GM12801 (cell line): ENCODE results near the gene PLD1.

ENCODE experiments used
- CTCF ChIP-seq: IDR thresholded peaks from one replicate; pipeline ENCODE4 v1.5.1; 2011; ENCODE audit warnings: control low read depth; ENCODE audit not compliant: insufficient read length; ENCODE audit errors: extremely low read depth

PLD1 gene

GRCh38 chr3:171809861-171810628 is at the start of gene PLD1:
TSS of gene PLD1 (minus strand) at chr3:171810483. CDS start at chr3:171738051, 72,432 bp downstream.
- TF ChIP-seq CTCF: no peak

DNA sequence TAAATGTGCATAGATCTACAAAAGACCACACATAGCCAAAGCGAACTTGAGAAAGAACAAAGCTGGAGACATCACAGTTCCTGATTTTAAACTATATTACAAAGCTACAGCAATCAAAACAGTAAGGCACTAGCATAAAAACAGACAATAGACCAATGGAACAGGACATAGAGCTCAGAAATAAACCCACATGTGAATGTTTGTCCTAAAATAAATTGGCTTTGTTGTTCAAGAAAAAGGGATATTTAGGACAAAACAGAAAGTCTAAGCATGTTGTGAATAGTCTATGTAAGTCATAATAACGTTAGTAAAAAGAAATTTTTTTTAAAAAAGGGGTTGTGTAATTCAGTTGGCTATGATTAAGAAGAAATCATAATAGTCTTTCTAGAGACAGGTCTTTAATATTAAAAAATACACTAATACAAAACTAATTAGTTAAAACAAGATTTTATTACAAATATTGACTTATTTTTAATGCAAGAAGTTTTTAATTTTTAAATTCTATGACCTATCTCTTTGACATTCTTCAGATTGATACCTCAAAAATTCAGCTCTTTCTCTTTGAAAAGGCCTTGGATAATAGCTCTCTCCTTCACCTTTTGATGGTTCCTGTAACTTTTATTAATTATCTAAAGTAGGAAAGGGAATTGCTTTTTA is 44.5 kb upstream of the PLD1 start:
- no peak for TF ChIP-seq CTCF

- TF ChIP-seq CTCF: no peak
Measured at GRCh38 chr3:171851660-171852058, 41.4 kb upstream of the PLD1 start.

DNA sequence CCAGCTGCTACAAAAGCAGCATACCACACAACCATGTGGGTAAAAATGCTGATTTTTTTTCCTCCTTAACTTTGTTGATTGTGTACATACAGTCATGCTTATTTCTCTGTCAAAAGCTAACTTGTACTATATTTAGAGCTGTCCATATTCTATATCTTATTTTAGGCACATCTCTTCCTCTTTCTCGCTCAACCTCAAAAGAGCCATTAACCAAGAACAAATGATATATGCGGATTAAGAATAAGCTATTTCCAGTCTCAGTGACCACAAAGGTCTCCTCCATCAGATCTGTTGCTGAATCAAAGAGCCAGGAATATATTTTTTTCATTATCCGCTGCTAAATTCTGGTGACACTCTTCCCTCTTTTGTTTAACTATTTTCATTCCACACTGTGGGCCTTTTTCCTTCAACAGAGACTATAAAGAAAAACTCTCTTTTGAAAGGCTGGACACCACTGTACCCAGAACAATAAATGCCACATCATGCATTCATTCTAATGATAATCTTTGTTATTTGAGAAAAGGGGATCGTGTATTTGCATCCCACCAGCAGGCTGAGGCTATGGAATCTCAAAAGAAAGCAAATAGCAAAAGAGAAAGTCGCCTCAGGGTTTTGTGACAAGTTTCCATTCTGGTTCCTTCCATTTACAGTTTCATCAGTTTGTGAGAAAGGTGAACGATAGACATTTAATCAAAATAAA is 40.8 kb upstream of the PLD1 start:
- TF ChIP-seq CTCF: no peak

DNA sequence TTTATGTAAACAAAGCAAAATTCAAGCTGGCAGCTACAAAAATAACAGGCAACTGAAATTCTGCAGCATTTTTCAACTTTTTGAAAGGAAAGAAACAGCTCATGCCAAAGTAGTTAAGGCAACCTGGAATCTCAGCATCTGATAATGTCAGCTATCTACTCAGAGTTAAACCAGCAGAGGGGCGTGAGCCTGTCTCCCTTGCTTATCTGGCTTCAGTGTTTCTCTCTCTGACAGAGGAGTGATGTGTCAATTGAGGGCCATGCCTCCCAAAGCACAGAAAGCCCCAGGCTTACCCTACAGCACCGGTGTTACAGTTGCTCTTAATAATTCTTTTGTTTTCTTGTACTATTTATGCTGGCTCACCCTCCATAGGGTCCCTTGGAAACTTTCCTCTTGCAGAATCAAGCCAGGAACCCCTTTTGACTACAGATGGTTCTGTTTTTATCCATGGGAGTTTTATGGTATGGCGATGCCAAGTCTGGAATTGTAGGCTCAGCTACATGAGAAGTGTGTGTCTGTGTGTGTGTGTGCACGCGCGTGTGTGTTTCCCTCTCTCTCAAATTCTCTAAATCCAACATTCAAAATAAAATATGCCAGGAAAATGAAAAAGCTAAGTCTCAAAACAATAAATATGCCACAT is 40.2 kb upstream of the PLD1 start:
- no peak for TF ChIP-seq CTCF

DNA sequence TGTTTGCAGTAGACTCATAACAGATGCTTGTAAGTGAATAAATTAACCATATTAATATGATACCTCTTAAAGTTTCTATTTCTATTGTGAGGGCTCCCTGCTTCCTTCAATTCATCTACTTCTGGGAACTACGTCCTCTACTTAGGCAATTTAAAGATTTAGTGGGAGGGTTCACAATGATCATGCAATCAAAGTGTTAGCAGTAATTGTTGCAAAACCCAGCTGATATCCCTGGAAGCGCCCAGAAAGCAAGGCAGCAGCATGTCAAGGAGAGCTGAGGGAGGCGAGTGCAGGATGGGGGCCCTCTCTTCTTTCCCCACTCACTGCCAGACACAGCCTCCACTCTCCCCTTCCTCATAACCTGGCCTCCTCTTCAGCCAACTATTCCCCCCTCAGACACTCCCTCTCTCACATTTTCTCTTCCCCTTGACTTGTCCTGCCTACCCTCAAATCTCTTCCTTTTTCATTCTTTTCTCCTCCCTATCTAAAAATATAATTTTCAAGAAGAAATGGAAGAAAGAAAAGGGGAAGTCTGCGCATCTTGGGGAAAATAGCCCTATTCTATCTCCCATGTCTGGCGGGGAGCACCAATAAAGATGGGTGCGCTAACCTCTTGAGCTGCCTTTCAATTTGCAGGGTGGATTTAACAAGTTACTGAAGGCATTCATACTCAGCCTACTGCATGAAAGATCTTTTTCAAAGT is 39.5 kb upstream of the PLD1 start:
- no peak for TF ChIP-seq CTCF
